Measurements from ENCODE around the gene CHMP2A.

The CHMP2A gene

GRCh38 chr19:58520257-58520599 is 34.7 kb downstream of the CHMP2A start:
- Histone ChIP-seq H2BK5ac (ENCODE audit: low read depth, low read length, poor library complexity, severe bottlenecking) (no peak overlapping the region), H4K91ac (ENCODE audit: low read length) (peak overlapping the region; percentile 9), H3K18ac (ENCODE audit: low read depth in 1 of 2, low read length in 2 of 2) (peak overlapping the region; percentile 82 to 98), H2AFZ (ENCODE audit: low read depth, low read length) (peak overlapping the region; percentile 91), H3K9ac (ENCODE audit: low read length) (peak overlapping the region; percentile 98), H3K27ac (ENCODE audit: low read length, poor library complexity, severe bottlenecking) (peak overlapping the region; percentile 84), H3K9me3 (ENCODE audit: control insufficient read depth, low read length) (no peaks in the 10 kb centered on the region), H2BK12ac (ENCODE audit: low read length in 2 of 2) (no peak overlapping the region), H3K4me3 (ENCODE audit: insufficient read depth in 1 of 2, low read depth in 1 of 2, low read length in 2 of 2) (peak overlapping the region; percentile 78 to 95), H3K23ac (ENCODE audit: low read length in 2 of 2) (no peak overlapping the region), H4K8ac (ENCODE audit: low read length) (peak overlapping the region; percentile 93), H3K4ac (ENCODE audit: low read depth in 1 of 2, low read length in 2 of 2) (peak overlapping the region; percentile 19 to 76), H3K4me2 (ENCODE audit: low read length, poor library complexity, severe bottlenecking) (peak overlapping the region; percentile 92), H2AK5ac (ENCODE audit: low read length, severe bottlenecking) (peak overlapping the region; percentile 85), H2BK120ac (ENCODE audit: low read depth, low read length) (no peak overlapping the region), H3K36me3 (ENCODE audit: control insufficient read depth in 1 of 2, insufficient read depth in 2 of 2, low read depth in 1 of 2, low read length in 2 of 2) (peaks cover 20 to 22% of the 10 kb centered on the region in 2 experiments), H3K14ac (ENCODE audit: low read length in 2 of 2) (no peak overlapping the region), H3K4me1 (ENCODE audit: control insufficient read depth, insufficient read depth, low read depth, low read length) (peaks cover 22% of the 10 kb centered on the region), H2BK15ac (ENCODE audit: low read depth, poor library complexity, severe bottlenecking) (no peak overlapping the region), H3K27me3 (ENCODE audit: control insufficient read depth in 1 of 2, insufficient read depth in 1 of 2, low read length in 2 of 2) (no peaks in the 10 kb centered on the region), H3K79me1 (replicated peaks; ENCODE audit: low read length, poor library complexity, severe bottlenecking) (peaks cover 18% of the 10 kb centered on the region)
- no peak for DNase-seq
- 3% methylated on average over 4 of the region's 7 CpGs for WGBS

GRCh38 chr19:58519355-58520256 is 35.3 kb downstream of the CHMP2A start, which contains the start of gene ZBTB45:
Gene ZBTB45, minus strand, starts transcription at chr19:58519810. Its CDS starts 2,137 bp downstream, at chr19:58517673.
- Histone ChIP-seq H3K4me2 (ENCODE audit: low read length, poor library complexity, severe bottlenecking) (peak within 1 kb of the TSS; percentile 92), H4K91ac (ENCODE audit: low read length) (peak within 1 kb of the TSS; percentile 97), H2AK5ac (ENCODE audit: low read length, severe bottlenecking) (peak within 1 kb of the TSS; percentile 85), H3K36me3 (ENCODE audit: control insufficient read depth in 1 of 2, insufficient read depth in 2 of 2, low read depth in 1 of 2, low read length in 2 of 2) (peaks cover 22 to 24% of the 10 kb centered on the region in 2 experiments), H3K4me3 (ENCODE audit: insufficient read depth in 1 of 2, low read depth in 1 of 2, low read length in 2 of 2) (peak within 1 kb of the TSS; percentile 78 to 95), H3K4me1 (ENCODE audit: control insufficient read depth, insufficient read depth, low read depth, low read length) (peaks cover 23% of the 10 kb centered on the region), H3K18ac (ENCODE audit: low read depth in 1 of 2, low read length in 2 of 2) (peak within 1 kb of the TSS; percentile 82 to 98), H3K4ac (ENCODE audit: low read depth in 1 of 2, low read length in 2 of 2) (peak within 1 kb of the TSS; percentile 84 to 92), H4K8ac (ENCODE audit: low read length) (peak within 1 kb of the TSS; percentile 93), H3K79me1 (replicated peaks; ENCODE audit: low read length, poor library complexity, severe bottlenecking) (peaks cover 21% of the 10 kb centered on the region), H3K14ac (ENCODE audit: low read length in 2 of 2) (peak within 1 kb of the TSS in 1 of 2 experiments; percentile 71), H3K9me3 (ENCODE audit: control insufficient read depth, low read length) (no peaks in the 10 kb centered on the region), H2BK15ac (ENCODE audit: low read depth, poor library complexity, severe bottlenecking) (peak within 1 kb of the TSS; percentile 65), H3K27ac (ENCODE audit: low read length, poor library complexity, severe bottlenecking) (peak within 1 kb of the TSS; percentile 84), H2BK120ac (ENCODE audit: low read depth, low read length) (peak within 1 kb of the TSS; percentile 42), H2BK5ac (ENCODE audit: low read depth, low read length, poor library complexity, severe bottlenecking) (peak within 1 kb of the TSS; percentile 59), H3K27me3 (ENCODE audit: control insufficient read depth in 1 of 2, insufficient read depth in 1 of 2, low read length in 2 of 2) (no peaks in the 10 kb centered on the region), H2AFZ (ENCODE audit: low read depth, low read length) (peak within 1 kb of the TSS; percentile 91), H3K23ac (ENCODE audit: low read length in 2 of 2) (peak within 1 kb of the TSS in 1 of 2 experiments; percentile 81), H3K9ac (ENCODE audit: low read length) (peak within 1 kb of the TSS; percentile 98), H2BK12ac (ENCODE audit: low read length in 2 of 2) (peak within 1 kb of the TSS in 1 of 2 experiments; percentile 8)
- under 1% methylated on average over 86 of the region's 87 CpGs for WGBS
- DNase-seq: peak; percentile 96

GRCh38 chr19:58519087-58519354 is 35.9 kb downstream of the CHMP2A start:
- WGBS: under 1% methylated on average over 13 of the region's 14 CpGs
- peak overlapping the region; percentile 42 for H2BK120ac ChIP-seq (ENCODE audit: low read depth, low read length)
- H3K4ac ChIP-seq (ENCODE audit: low read depth in 1 of 2, low read length in 2 of 2): peak overlapping the region; percentile 84 to 92
- peak overlapping the region; percentile 93 for H4K8ac ChIP-seq (ENCODE audit: low read length)
- no peaks in the 10 kb centered on the region for H3K27me3 ChIP-seq (ENCODE audit: control insufficient read depth in 1 of 2, insufficient read depth in 1 of 2, low read length in 2 of 2)
- peaks cover 28% of the 10 kb centered on the region for H3K4me1 ChIP-seq (ENCODE audit: control insufficient read depth, insufficient read depth, low read depth, low read length)
- no peaks in the 10 kb centered on the region for H3K9me3 ChIP-seq (ENCODE audit: control insufficient read depth, low read length)
- H2BK5ac ChIP-seq (ENCODE audit: low read depth, low read length, poor library complexity, severe bottlenecking): peak overlapping the region; percentile 59
- H3K9ac ChIP-seq (ENCODE audit: low read length): peak overlapping the region; percentile 98
- DNase-seq: peak; percentile 88
- H3K4me2 ChIP-seq (ENCODE audit: low read length, poor library complexity, severe bottlenecking): peak overlapping the region; percentile 80
- H2BK12ac ChIP-seq (ENCODE audit: low read length in 2 of 2): peak overlapping the region in 1 of 2 experiments; percentile 8
- H3K4me3 ChIP-seq (ENCODE audit: insufficient read depth in 1 of 2, low read depth in 1 of 2, low read length in 2 of 2): peak overlapping the region; percentile 78 to 95
- H3K18ac ChIP-seq (ENCODE audit: low read depth in 1 of 2, low read length in 2 of 2): peak overlapping the region; percentile 79 to 98
- peak overlapping the region; percentile 83 for H2AFZ ChIP-seq (ENCODE audit: low read depth, low read length)
- no peak overlapping the region for H2AK5ac ChIP-seq (ENCODE audit: low read length, severe bottlenecking)
- H3K79me1 ChIP-seq (replicated peaks; ENCODE audit: low read length, poor library complexity, severe bottlenecking): peaks cover 25% of the 10 kb centered on the region
- peak overlapping the region in 1 of 2 experiments; percentile 81 for H3K23ac ChIP-seq (ENCODE audit: low read length in 2 of 2)
- H3K27ac ChIP-seq (ENCODE audit: low read length, poor library complexity, severe bottlenecking): peak overlapping the region; percentile 84
- H3K14ac ChIP-seq (ENCODE audit: low read length in 2 of 2): peak overlapping the region in 1 of 2 experiments; percentile 68
- H2BK15ac ChIP-seq (ENCODE audit: low read depth, poor library complexity, severe bottlenecking): no peak overlapping the region
- peak overlapping the region; percentile 97 for H4K91ac ChIP-seq (ENCODE audit: low read length)
- H3K36me3 ChIP-seq (ENCODE audit: control insufficient read depth in 1 of 2, insufficient read depth in 2 of 2, low read depth in 1 of 2, low read length in 2 of 2): peaks cover 22 to 30% of the 10 kb centered on the region in 2 experiments

Data from mesenchymal stem cell (in vitro differentiated cells and primary cell).